Activated CD4-positive, CD25-positive, alpha-beta regulatory T cell treated with anti-CD3 and anti-CD28 coated beads, Interleukin-2, amount 50 U/mL, for 24 hours (primary cell): ENCODE results near the gene FOXQ1.
"Not testable (repeated sequence)": the region's sequence is repeated elsewhere in the genome, so short reads cannot be mapped to it uniquely, and the experiment has no call there.

Experiments used
- ATAC-seq, 2 donors: fragments of 150-1000 bp; cut with Tn5 transposase; one replicate each; pipeline ENCODE4 v1.10.0; 2021; ENCODE audit warnings: mild to moderate bottlenecking in 1 of 2, moderate library complexity in 1 of 2

Gene FOXQ1

GRCh38 chr6:1322696-1323219 is 10.9 kb downstream of the FOXQ1 start:
- ATAC-seq = no peak

- ATAC-seq = no peak
Measured at GRCh38 chr6:1324936-1325335, 13.0 kb downstream of the FOXQ1 start.

- peak in 1 of 2 donors; percentile 13 for ATAC-seq
Measured at GRCh38 chr6:1325461-1326309, 13.8 kb downstream of the FOXQ1 start.

GRCh38 chr6:1326535-1327121 is 14.7 kb downstream of the FOXQ1 start:
- ATAC-seq = no peak

GRCh38 chr6:1327630-1328029 is 15.7 kb downstream of the FOXQ1 start:
- ATAC-seq = no peak

- ATAC-seq = no peak
Measured at GRCh38 chr6:1328129-1328800, 16.4 kb downstream of the FOXQ1 start.

- no peak for ATAC-seq
Measured at GRCh38 chr6:1329708-1330107, 17.8 kb downstream of the FOXQ1 start.

- no peak for ATAC-seq
Measured at GRCh38 chr6:1334684-1335083, 22.8 kb downstream of the FOXQ1 start.

- no peak for ATAC-seq
Measured at GRCh38 chr6:1335367-1336037, 23.6 kb downstream of the FOXQ1 start.

GRCh38 chr6:1336246-1336843 is 24.4 kb downstream of the FOXQ1 start:
- no peak for ATAC-seq

GRCh38 chr6:1337791-1338190 is 25.9 kb downstream of the FOXQ1 start:
- ATAC-seq = no peak

GRCh38 chr6:1346101-1346500 is 34.2 kb downstream of the FOXQ1 start:
- ATAC-seq = no peak

- ATAC-seq = no peak
Measured at GRCh38 chr6:1346558-1347091, 34.7 kb downstream of the FOXQ1 start.

GRCh38 chr6:1347161-1347560 is 35.3 kb downstream of the FOXQ1 start:
- no peak for ATAC-seq

- ATAC-seq = no peak
Measured at GRCh38 chr6:1348675-1349074, 36.8 kb downstream of the FOXQ1 start.

GRCh38 chr6:1349655-1350054 is 37.8 kb downstream of the FOXQ1 start:
- ATAC-seq = no peak

GRCh38 chr6:1351381-1352008 is 39.6 kb downstream of the FOXQ1 start:
- ATAC-seq = no peak

GRCh38 chr6:1355068-1355467 is 43.2 kb downstream of the FOXQ1 start:
- ATAC-seq = not testable (repeated sequence)

- ATAC-seq = not testable (repeated sequence)
Measured at GRCh38 chr6:1361717-1362116, 49.8 kb downstream of the FOXQ1 start.

GRCh38 chr6:1362643-1363042 is 50.7 kb downstream of the FOXQ1 start:
- no peak for ATAC-seq

- no peak for ATAC-seq
Measured at GRCh38 chr6:1363298-1363697, 51.4 kb downstream of the FOXQ1 start.
